Astrocyte (in vitro differentiated cells and primary cell): Measurements from ENCODE around the gene SPATA13. TPM values are rescaled to one million over a fixed set of nuclear protein-coding genes. Genes with fewer than 3 reads are reported as not detected.
"Not testable (repeated sequence)": the region's sequence is repeated elsewhere in the genome, so short reads cannot be mapped to it uniquely, and the experiment has no call there.

Experiments used
- DNase-seq: peaks from one replicate; pipeline ENCODE4 v3.0.0-alpha.2; 2010; ENCODE audit warnings: low read depth
- FAIRE-seq: peaks from 2 replicates; lab custom pipeline; 2011; peaks lifted over from hg19 to GRCh38; lab: Jason Lieb, UNC
- H2AFZ ChIP-seq: 2 replicates; pipeline ENCODE4 v1.6.0; 2012; ENCODE audit warnings: low read depth, low read length, inconsistent platforms
- H3K27ac ChIP-seq: 2 replicates; pipeline ENCODE4 v1.5.1; 2011; ENCODE audit warnings: low read depth, low read length, inconsistent platforms
- H3K27me3 ChIP-seq: 2 replicates; pipeline ENCODE4 v1.6.0; 2011; ENCODE audit warnings: low read length, inconsistent platforms; ENCODE audit not compliant: insufficient read depth
- H3K36me3 ChIP-seq: 2 replicates; pipeline ENCODE4 v1.5.1; 2011; ENCODE audit warnings: low read length, inconsistent platforms; ENCODE audit not compliant: insufficient read depth
- H3K4me1 ChIP-seq: 2 replicates; pipeline ENCODE4 v1.5.1; 2011; ENCODE audit warnings: low read length, inconsistent platforms; ENCODE audit not compliant: insufficient read depth
- H3K4me2 ChIP-seq: 2 replicates; pipeline ENCODE4 v1.6.0; 2012; ENCODE audit warnings: low read length, inconsistent platforms
- H3K4me3 ChIP-seq: 2 replicates; pipeline ENCODE4 v1.5.1; 2011; ENCODE audit warnings: low read depth, mild to moderate bottlenecking, low read length, inconsistent platforms; ENCODE audit not compliant: insufficient read depth
- H3K79me2 ChIP-seq: 2 replicates; pipeline ENCODE4 v1.6.0; 2012; ENCODE audit warnings: mild to moderate bottlenecking, low read length, inconsistent platforms; ENCODE audit not compliant: insufficient read depth
- H3K9ac ChIP-seq: 2 replicates; pipeline ENCODE4 v1.6.0; 2012; ENCODE audit warnings: mild to moderate bottlenecking, low read length, inconsistent platforms
- H3K9me3 ChIP-seq: 2 replicates; pipeline ENCODE4 v1.5.1; 2012; ENCODE audit warnings: low read depth, mild to moderate bottlenecking, low read length, inconsistent platforms; ENCODE audit not compliant: insufficient read depth
- H4K20me1 ChIP-seq: 2 replicates; pipeline ENCODE4 v1.6.0; 2012; ENCODE audit warnings: low read length, inconsistent platforms; ENCODE audit not compliant: insufficient read depth
- H3K27ac Mint-ChIP-seq: one replicate; pipeline ENCODE4 v1.8.0; 2021; ENCODE audit warnings: mild to moderate bottlenecking, mixed read lengths; ENCODE audit not compliant: unreplicated experiment
- H3K27me3 Mint-ChIP-seq: one replicate; pipeline ENCODE4 v1.8.0; 2021; ENCODE audit warnings: low read depth, mixed read lengths; ENCODE audit not compliant: unreplicated experiment
- H3K36me3 Mint-ChIP-seq: one replicate; pipeline ENCODE4 v1.8.0; 2021; ENCODE audit warnings: low read depth, mixed read lengths; ENCODE audit not compliant: unreplicated experiment
- H3K4me1 Mint-ChIP-seq: one replicate; pipeline ENCODE4 v1.8.0; 2021; ENCODE audit warnings: low read depth, mixed read lengths; ENCODE audit not compliant: unreplicated experiment
- H3K4me3 Mint-ChIP-seq: one replicate; pipeline ENCODE4 v1.8.0; 2021; ENCODE audit warnings: mild to moderate bottlenecking, moderate library complexity, mixed read lengths; ENCODE audit not compliant: unreplicated experiment
- H3K9me3 Mint-ChIP-seq: one replicate; pipeline ENCODE4 v1.8.0; 2021; ENCODE audit warnings: mild to moderate bottlenecking, mixed read lengths; ENCODE audit not compliant: unreplicated experiment
- CTCF ChIP-seq: IDR thresholded peaks from 2 replicates; pipeline ENCODE4 v1.5.1; 2011; ENCODE audit warnings: low read depth, mild to moderate bottlenecking, inconsistent platforms, low read length, moderate library complexity; ENCODE audit not compliant: insufficient read depth
- EZH2 ChIP-seq: IDR thresholded peaks from 2 replicates; pipeline ENCODE4 v1.6.1; 2012; ENCODE audit warnings: mild to moderate bottlenecking, low read length, inconsistent platforms; ENCODE audit not compliant: insufficient read depth
- total RNA-seq: library from RNA; stranded (reverse); gene quantifications from 2 replicates; pipeline ENCODE4 v1.2.1, GENCODE V29; 2021

The SPATA13 gene
- total RNA-seq, 1 donor from 2014 or later = 6.2 TPM

GRCh38 chr13:24348797-24349515 is 188.4 kb downstream of the SPATA13 start:
- peaks cover 16% of the 10 kb centered on the region for H3K27me3 Mint-ChIP-seq
- Histone ChIP-seq H3K9me3 (no peaks in the 10 kb centered on the region), H3K36me3 (no peaks in the 10 kb centered on the region), H3K4me3 (no peak overlapping the region), H2AFZ (no peak overlapping the region), H3K9ac (no peak overlapping the region), H3K4me2 (no peak overlapping the region), H3K27ac (no peak overlapping the region), H3K4me1 (no peaks in the 10 kb centered on the region), H4K20me1 (no peaks in the 10 kb centered on the region), H3K27me3 (no peaks in the 10 kb centered on the region), H3K79me2 (no peaks in the 10 kb centered on the region)
- no peak for TF ChIP-seq EZH2
- TF ChIP-seq CTCF = no peak
- FAIRE-seq (no peak), DNase-seq (no peak)
- no peak overlapping the region for H3K4me3 Mint-ChIP-seq
- no peaks in the 10 kb centered on the region for H3K36me3 Mint-ChIP-seq
- no peaks in the 10 kb centered on the region for H3K4me1 Mint-ChIP-seq
- H3K27ac Mint-ChIP-seq = no peak overlapping the region
- peaks cover 3% of the 10 kb centered on the region for H3K9me3 Mint-ChIP-seq

GRCh38 chr13:24349778-24350664 is 189.5 kb downstream of the SPATA13 start:
- not testable (repeated sequence) for H3K4me2 ChIP-seq, H3K4me1 ChIP-seq, H3K9me3 Mint-ChIP-seq, H3K4me3 ChIP-seq, DNase-seq, FAIRE-seq, H3K27ac ChIP-seq, H3K9me3 ChIP-seq, H3K4me1 Mint-ChIP-seq, H2AFZ ChIP-seq, H3K27ac Mint-ChIP-seq, H4K20me1 ChIP-seq, H3K36me3 Mint-ChIP-seq, H3K27me3 ChIP-seq, H3K4me3 Mint-ChIP-seq, H3K9ac ChIP-seq, H3K36me3 ChIP-seq, H3K79me2 ChIP-seq
- H3K27me3 Mint-ChIP-seq = peaks cover 13% of the 10 kb centered on the region

GRCh38 chr13:24351423-24351822 is 190.9 kb downstream of the SPATA13 start:
- H3K9me3 Mint-ChIP-seq = peaks cover 2% of the 10 kb centered on the region
- Histone ChIP-seq H3K4me2 (no peak overlapping the region), H2AFZ (no peak overlapping the region)

More at GRCh38 chr13:24351423-24351822, 190.9 kb downstream of the SPATA13 start:
- TF ChIP-seq EZH2 = no peak
- no peak for TF ChIP-seq CTCF
- Mint-ChIP-seq H3K36me3 (no peaks in the 10 kb centered on the region), H3K4me3 (no peak overlapping the region), H3K4me1 (no peaks in the 10 kb centered on the region), H3K27me3 (peaks cover 8% of the 10 kb centered on the region), H3K27ac (no peak overlapping the region)
- no peaks in the 10 kb centered on the region for H4K20me1 ChIP-seq
- H3K4me1 ChIP-seq = no peaks in the 10 kb centered on the region
- H3K4me3 ChIP-seq = no peak overlapping the region
- H3K79me2 ChIP-seq = no peaks in the 10 kb centered on the region
- no peak for DNase-seq
- no peaks in the 10 kb centered on the region for H3K36me3 ChIP-seq
- FAIRE-seq = no peak
- H3K27ac ChIP-seq = no peak overlapping the region
- no peaks in the 10 kb centered on the region for H3K27me3 ChIP-seq
- peaks cover 5% of the 10 kb centered on the region for H3K9me3 ChIP-seq
- no peak overlapping the region for H3K9ac ChIP-seq
